OCI-LY3 (cell line): ENCODE measurements around the gene CEBPG.

Experiments used
- EZH2phosphoT487 ChIP-seq: fragments of 200-600 bp; shearing (Covaris generic); IDR thresholded peaks from 2 replicates; pipeline ENCODE4 v1.6.1; 2018; ENCODE audit warnings: antibody characterized with exemption, mixed run types, low read depth
- TF ChIP-seq, protein P1 (sequence below): fragments of 200-600, 300-600 bp; sonication (generic); IDR thresholded peaks from 2 replicates; pipeline ENCODE4 v1.5.1; 2014; ENCODE audit warnings: antibody characterized with exemption, low read length, low read depth

DNA sequence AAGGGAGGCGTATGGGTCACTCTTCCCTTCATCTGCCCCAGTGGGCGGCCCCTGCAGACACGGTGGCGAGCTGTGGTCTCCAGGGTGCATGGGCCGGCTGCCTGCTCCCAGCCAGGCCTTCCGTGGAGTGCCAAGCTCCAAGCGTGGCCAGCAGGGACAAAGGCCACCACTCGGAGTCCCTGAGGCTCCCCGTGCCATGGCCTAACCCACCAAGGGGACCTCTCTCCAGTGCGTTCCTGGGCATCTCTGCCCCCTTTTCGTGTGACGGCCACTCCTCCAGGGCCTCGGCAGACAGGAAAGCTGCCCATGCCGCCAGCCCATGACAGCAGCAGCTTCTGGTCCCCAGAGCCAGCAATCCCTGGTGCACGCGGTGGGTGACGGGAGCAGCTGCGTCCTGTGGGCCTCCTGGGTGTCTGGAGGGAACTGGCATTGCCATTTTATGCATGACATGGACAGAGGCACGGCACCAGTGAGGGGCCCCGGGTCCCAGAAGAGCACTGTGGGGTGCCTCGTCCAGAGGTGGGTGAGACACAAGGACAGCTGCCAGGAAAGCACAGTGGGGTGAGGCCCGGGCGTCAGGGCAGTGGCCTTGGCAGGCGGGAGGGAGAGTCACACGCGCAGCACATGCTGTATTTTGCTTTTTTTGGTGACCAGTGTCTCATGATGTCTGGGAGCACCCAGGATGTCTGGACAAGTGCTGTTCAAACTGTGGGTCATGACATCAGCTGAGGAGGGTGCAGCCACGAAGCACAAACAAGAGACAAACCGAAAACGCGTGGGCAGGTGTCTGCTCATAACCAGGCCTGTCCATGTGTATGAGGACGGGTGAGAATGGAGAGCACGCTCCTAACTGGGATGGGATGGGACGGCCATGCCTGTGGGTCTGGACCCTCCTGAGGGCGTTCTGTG is 32.3 kb downstream of the CEBPG start:
- TF ChIP-seq, protein P1, sequence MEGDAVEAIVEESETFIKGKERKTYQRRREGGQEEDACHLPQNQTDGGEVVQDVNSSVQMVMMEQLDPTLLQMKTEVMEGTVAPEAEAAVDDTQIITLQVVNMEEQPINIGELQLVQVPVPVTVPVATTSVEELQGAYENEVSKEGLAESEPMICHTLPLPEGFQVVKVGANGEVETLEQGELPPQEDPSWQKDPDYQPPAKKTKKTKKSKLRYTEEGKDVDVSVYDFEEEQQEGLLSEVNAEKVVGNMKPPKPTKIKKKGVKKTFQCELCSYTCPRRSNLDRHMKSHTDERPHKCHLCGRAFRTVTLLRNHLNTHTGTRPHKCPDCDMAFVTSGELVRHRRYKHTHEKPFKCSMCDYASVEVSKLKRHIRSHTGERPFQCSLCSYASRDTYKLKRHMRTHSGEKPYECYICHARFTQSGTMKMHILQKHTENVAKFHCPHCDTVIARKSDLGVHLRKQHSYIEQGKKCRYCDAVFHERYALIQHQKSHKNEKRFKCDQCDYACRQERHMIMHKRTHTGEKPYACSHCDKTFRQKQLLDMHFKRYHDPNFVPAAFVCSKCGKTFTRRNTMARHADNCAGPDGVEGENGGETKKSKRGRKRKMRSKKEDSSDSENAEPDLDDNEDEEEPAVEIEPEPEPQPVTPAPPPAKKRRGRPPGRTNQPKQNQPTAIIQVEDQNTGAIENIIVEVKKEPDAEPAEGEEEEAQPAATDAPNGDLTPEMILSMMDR: no peak
- no peak for TF ChIP-seq EZH2phosphoT487
